HepG2 (cell line): Measurements from ENCODE around the gene ITLN2. TPM values are rescaled to one million over a fixed set of nuclear protein-coding genes. Genes with fewer than 3 reads are reported as not detected.

Experiments
- ARID5B ChIP-seq: IDR thresholded peaks from 2 replicates; pipeline ENCODE4 v1.4.0; 2020; ENCODE audit warnings: mild to moderate bottlenecking, missing genetic modification reagents
- CENPBD1 ChIP-seq: sonication (generic); formaldehyde crosslinking; IDR thresholded peaks from 2 replicates; pipeline ENCODE4 v1.8.0; 2022; ENCODE audit warnings: missing genetic modification reagents, low read depth, mild to moderate bottlenecking, borderline replicate concordance
- CTCF ChIP-seq: sonication (generic); formaldehyde crosslinking; IDR thresholded peaks from 2 replicates; pipeline ENCODE4 v1.5.0; 2020; ENCODE audit warnings: mild to moderate bottlenecking, missing genetic modification reagents, moderate library complexity
- FOXO4 ChIP-seq: sonication (generic); formaldehyde crosslinking; conservative IDR thresholded peaks from 2 replicates; pipeline ENCODE4 v1.8.1; 2023; ENCODE audit warnings: missing genetic modification reagents
- MYC ChIP-seq: sonication (generic); formaldehyde crosslinking; IDR thresholded peaks from 2 replicates; pipeline ENCODE4 v1.9.0; 2021; ENCODE audit warnings: missing genetic modification reagents, borderline replicate concordance
- RAD21 ChIP-seq: fragments of 450-650 bp; formaldehyde crosslinking; IDR thresholded peaks from 2 replicates; pipeline ENCODE4 v1.5.0; 2020; ENCODE audit warnings: mild to moderate bottlenecking
- SIN3A ChIP-seq: IDR thresholded peaks from 2 replicates; pipeline ENCODE4 v1.6.1; 2011; ENCODE audit warnings: low read depth, mild to moderate bottlenecking, control low read depth, low read length, borderline replicate concordance
- TCF12 ChIP-seq, 2 experiments: fragments of 450-650 bp in 1 of 2; sonication (generic) in 1 of 2; formaldehyde crosslinking in 1 of 2; IDR thresholded peaks; 2 replicates each; pipeline versions ENCODE4 v1.6.1 to v1.8.0; 2017 to 2022; ENCODE audit warnings: antibody characterized with exemption in 1 of 2, mild to moderate bottlenecking in 1 of 2, missing genetic modification reagents in 1 of 2, moderate library complexity in 1 of 2
- TFE3 ChIP-seq: IDR thresholded peaks from 2 replicates; pipeline ENCODE4 v1.6.1; 2016
- THRA ChIP-seq: sonication (generic); formaldehyde crosslinking; IDR thresholded peaks from 2 replicates; pipeline ENCODE4 v1.4.0; 2020; ENCODE audit warnings: missing genetic modification reagents, borderline replicate concordance
- WIZ ChIP-seq: sonication (generic); formaldehyde crosslinking; IDR thresholded peaks from 2 replicates; pipeline ENCODE4 v1.5.1; 2020; ENCODE audit warnings: mild to moderate bottlenecking, missing genetic modification reagents
- ZBTB21 ChIP-seq: sonication (generic); formaldehyde crosslinking; IDR thresholded peaks from 2 replicates; pipeline ENCODE4 v1.4.0; 2020; ENCODE audit warnings: missing genetic modification reagents
- ZNF296 ChIP-seq: sonication (generic); formaldehyde crosslinking; conservative IDR thresholded peaks from 2 replicates; pipeline ENCODE4 v1.5.0; 2020; ENCODE audit warnings: mild to moderate bottlenecking, missing genetic modification reagents
- ZNF782 ChIP-seq: sonication (generic); formaldehyde crosslinking; IDR thresholded peaks from 2 replicates; pipeline ENCODE4 v1.4.0; 2020; ENCODE audit warnings: missing genetic modification reagents, mild to moderate bottlenecking, borderline replicate concordance
- polyA plus RNA-seq, 8 experiments: library from polyadenylated mRNA; depleted of rRNA in 3 of 8; stranded (reverse) in 7 of 8; unstranded in 1 of 8; fragments of >200 nt; fragmentation: Illumina TruSeq in 4 of 8; extraction: Trizol in 4 of 8; gene quantifications; 2 replicates each; pipeline versions ENCODE4 v1.2.1 to v1.2.3, GENCODE V29; 2011 to 2016; ENCODE audit warnings: low read depth in 4 of 8, missing spikeins in 1 of 8, mixed read lengths in 1 of 8; ENCODE audit not compliant: insufficient read depth in 1 of 8
- total RNA-seq, 5 experiments: library from RNA; depleted of rRNA; stranded (reverse); fragments of >200 nt; fragmentation: Illumina TruSeq; extraction: Trizol; gene quantifications; 2 replicates each; pipeline ENCODE4 v1.2.3, GENCODE V29; 2016; ENCODE audit warnings: low read depth in 1 of 5

ITLN2 gene
- total and polyA plus RNA-seq, 2 of the 13 experiments (the other 11 are each of a cell fraction or from before 2014, with no cell fraction given): not detected

GRCh38 chr1:160997323-160998038, 42.9 kb upstream of the ITLN2 start (continued):
- TF ChIP-seq ARID5B: peak; percentile 26; the same call in 1 of the 2 replicates
- no peak for TF ChIP-seq CENPBD1 (CRISPR knock-in tag)
- TF ChIP-seq MYC (CRISPR knock-in tag): no peak
- no peak for TF ChIP-seq FOXO4 (CRISPR knock-in tag)
- TF ChIP-seq SIN3A: no peak
- TF ChIP-seq WIZ: no peak
- TF ChIP-seq TCF12 (IDR thresholded peaks at IDR 0.05): no peak
- TF ChIP-seq TCF12 (CRISPR knock-in tag; IDR thresholded peaks at IDR 0.05): no peak
- no peak for TF ChIP-seq ZNF782
- no peak for TF ChIP-seq ZBTB21
- TF ChIP-seq THRA (CRISPR knock-in tag): no peak
- no peak for TF ChIP-seq TFE3 (CRISPR knock-in tag)
- TF ChIP-seq CTCF: peak; percentile 84
- TF ChIP-seq RAD21: peak; percentile 49; the same call in 1 of the 2 replicates
- TF ChIP-seq ZNF296: no peak
